Activated naive CD4-positive, alpha-beta T cell treated with Interleukin-2 at 50 U/mL for 16 hours (primary cell): Measurements from ENCODE around the gene PTPN1.
"Not testable (repeated sequence)": the region's sequence is repeated elsewhere in the genome, so short reads cannot be mapped to it uniquely, and the experiment has no call there.

ENCODE experiments used
- DNase-seq: peaks from one replicate; pipeline ENCODE4 v3.0.0-alpha.2; 2020

The PTPN1 gene

DNA sequence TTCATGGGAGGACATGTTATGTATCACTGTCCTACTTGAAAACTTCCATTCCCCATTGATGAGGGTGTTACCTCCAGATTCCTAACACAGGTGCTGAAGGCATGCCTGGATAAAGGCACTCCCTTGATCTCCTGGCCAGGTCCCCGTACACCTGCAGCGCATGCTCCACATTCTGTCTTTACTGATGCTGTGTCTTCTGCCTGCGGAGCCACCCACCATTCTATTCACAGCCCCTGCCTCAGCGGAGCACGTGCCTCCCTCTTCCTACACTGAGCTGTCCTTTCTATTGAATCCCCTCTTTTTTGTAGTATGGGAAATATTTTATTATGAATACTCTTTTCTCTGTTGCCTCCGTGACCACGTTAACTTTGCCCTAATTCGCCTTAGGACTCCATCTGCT is 25.0 kb downstream of the PTPN1 start:
- DNase-seq, result no peak

DNA sequence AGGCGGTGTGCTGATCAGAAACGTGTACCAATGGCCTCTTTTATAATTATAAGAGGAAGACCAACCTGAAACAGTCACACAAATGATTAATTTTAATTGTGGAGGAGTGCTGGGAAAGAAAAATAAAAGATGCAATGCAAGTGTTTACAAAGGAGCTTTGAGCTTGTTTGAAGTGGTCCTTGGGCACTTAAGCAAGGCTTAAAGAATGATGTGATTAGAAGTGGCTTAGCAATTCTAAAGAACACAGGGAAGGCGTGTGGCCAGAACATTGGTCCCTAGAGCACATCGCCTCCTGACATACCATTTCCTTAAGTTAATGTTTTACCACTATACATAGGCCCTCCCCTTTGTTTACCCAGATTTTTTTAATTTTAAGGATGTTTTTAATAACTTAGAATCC is 26.1 kb downstream of the PTPN1 start:
- DNase-seq, result no peak

DNA sequence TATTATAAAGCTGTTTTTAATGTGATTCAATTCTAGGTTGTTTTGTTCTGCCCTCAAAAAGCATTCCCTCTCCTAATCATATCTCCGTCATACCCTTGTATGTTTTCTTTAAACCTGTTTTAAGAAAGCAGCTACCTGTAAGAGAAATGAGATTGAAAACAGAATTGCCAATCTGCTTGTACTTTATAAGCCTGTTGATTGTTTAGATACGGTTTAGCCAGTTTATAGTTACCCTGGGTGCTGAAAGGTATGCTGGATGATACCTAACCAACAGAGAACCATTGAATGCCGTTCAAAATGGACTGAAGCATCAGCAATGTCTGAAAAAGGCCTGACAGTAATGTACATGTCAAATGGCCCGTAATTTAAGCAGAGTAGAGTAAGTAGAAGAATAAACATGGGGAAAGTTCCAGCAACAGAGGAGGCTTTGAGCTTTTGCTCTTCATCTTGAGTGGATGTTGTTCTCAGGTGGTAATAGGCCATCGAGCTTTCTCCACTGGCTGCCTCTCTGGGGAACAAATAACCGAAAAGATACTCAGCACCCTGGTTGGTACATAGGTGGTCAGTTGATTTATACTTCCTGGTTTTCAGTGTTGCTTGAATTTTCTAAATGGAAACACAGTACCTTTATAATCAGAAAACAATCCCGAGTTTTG is 27.5 kb downstream of the PTPN1 start:
- no peak for DNase-seq

DNA sequence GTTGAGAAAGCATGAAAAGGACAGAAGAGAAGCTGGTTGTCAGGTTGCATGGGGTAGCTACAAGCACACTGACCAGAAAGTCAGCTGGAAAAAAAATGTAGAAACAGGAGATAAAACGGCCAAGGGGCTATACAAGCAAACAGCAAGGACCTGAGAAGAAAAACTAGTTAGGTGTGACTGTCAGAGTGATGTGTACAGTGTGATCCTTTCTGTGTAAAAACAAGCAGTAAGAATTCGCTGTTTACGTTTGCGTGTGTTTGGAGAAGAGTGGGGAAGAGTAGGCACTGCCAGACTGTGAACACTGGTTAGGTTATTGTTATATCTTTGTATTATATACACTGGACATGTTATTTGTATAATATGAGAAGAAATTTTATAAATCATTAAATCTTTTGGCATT is 28.1 kb downstream of the PTPN1 start:
- DNase-seq, result no peak

DNA sequence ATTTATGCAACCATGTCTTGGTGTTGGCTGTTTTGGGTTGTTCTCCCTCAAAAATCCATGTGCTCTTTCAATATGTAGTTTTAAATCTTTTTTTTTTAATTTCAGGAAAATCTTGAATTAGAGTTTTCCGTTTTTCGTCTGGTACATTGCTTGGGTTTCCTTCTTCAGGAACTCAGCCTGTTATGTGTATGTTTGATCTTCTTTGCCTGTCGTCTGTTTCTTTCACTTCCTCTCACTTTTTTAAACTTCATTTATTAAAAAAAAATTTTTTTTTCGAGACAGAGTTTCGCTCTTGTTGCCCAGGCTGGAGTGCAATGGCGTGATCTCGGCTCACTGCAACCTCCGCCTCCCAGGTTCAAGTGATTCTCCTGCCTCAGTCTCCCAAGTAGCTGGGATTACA is 29.6 kb downstream of the PTPN1 start:
- DNase-seq, result not testable (repeated sequence)

DNA sequence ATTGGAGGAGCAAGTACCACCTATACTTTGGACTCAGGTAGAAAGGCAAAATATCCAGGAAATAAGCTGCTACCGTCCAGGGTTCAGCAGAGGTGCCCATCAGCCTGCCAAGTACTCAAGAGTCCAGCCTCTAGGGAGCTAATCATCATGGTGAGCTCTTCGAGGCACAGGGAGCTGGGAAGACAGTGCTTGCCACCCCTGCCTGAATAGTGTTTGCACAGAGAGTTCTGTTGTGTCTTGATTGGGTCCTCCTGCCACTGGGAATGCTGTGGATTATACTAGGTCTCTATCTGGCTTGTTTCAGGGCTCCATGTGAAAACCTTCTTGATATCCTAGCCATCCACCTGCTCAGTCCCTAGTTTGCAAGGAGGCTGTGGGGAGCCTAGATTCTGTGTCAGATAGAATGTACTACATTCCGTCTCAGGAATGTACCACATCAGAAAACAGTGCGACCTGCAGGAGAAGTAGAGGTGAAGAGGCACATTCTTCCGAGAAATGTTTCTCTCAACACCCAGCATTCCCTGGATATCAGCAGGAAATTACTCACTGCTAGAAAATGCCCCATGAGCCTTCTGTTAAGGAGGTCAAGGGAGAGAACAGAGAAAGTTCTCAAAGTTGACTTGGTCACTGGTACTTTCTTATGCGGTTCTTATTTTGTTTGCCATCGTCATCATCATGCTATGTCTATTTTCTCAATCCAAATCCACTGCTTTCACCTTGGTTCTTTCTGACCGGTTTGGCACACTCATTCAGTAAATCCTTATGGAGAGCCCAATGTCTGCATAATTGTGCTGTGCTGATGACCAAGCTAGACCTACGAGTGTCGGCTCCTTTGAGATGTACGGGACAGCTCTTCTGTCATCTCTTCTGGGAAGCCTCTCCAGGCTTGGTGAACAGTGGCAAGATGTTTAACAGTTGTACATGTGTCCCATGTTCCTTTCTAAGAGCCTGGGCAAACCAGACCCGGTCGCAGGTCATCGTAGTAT is 30.7 kb downstream of the PTPN1 start:
- DNase-seq, result no peak

DNA sequence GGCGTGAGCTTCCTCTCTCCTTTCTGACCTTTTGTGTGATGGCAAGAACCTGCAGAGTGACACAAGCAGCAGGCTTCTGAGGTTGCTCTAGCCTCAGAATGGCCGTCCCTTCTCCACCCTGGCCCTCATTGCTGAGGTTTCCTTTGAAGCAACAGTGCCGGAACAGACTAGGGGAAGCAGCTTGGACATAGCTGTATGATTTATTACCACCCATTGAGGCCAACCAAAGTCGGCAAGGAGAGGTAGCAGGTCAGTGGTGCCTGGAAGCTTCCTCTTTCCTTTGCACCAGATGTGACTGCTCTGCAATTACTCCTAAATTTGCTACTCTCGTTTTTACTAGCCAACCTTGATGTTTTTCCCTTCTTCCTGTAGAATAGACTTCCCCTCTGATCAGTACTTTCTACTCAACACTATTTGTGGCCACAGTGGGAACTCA is 31.4 kb downstream of the PTPN1 start:
- DNase-seq, result no peak

DNA sequence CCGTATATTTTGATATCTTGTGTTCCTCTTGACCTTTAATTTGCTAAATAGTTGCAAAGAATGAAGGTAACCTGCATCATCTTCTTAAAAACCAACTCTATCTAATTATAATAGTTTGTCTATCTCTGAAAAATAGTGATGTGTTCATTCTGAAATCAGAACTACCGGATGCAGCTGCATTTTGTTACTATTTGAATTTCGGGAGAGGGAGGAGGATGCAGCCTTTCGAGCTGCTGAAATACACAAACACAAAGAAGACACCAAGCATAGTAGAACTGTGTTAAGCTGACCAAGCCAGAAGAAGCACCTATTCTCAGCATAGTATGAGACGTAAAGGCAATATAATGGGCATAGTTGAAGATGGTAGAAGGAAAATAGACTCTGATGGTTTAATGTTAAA is 33.1 kb downstream of the PTPN1 start:
- no peak for DNase-seq

DNA sequence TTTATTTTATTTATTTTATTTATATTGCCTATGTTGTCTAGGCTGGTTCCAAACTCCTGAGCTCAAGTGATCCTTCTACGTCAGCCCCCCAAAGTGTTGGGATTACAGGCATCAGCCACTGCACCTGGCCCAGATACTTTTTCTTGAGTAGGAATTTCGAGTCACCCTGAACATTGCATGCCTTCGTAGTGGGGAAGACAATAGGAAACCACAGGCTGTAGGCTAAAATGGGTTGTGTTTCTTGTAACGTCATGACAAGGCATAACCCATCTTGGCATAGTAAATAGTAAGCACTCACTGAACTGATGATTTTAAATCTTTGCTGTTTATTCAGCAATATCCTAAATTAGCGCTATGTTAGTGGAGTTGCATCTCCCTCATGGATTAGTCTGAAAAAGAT is 34.9 kb downstream of the PTPN1 start:
- no peak for DNase-seq

DNA sequence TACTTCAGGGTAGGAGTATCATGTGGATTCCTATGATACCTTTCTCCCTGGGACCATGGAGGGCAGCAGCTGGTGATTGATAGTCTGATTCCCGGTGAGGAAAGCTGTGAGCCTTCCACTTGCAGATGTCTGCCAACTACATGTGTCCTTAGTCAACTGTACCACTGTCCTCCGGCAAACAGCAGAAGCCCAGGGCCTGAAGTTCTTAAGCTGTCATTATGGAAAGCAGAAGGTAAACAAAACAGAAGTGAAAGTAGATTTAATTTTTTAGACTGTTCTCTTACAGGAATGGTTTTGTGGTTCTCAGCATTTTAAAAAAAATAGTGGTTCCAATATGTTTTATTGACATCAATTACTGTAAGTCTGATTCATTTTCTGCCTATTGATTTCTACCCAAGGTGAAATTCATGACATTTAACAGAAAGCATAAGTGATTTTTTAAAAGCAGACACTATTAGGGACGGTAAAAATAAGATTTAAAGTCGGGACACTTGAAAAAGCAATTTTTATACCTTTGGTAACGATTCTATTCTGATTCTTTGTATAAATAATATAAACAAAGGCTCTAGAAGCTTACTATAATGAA is 36.6 kb downstream of the PTPN1 start:
- DNase-seq, result peak; percentile 30

DNA sequence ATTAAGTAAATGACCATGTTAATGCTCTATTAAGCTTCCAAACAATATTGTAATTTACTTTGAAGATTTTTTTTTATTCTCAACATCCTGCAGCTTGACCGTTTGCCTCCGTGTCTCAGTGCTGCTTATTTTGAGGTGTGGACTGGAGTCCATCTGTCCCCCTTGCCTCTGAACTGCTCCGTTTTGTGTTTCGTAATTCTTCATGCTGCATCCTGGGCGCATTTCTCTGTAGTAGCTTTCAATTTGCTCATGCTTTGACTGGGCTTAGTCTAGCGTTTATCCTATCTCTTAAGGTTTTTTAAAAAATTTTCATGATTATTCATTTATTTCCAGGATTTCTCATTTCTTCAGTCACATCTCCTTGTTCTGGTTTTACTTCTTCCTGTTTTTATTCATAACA is 37.8 kb downstream of the PTPN1 start:
- DNase-seq, result no peak

DNA sequence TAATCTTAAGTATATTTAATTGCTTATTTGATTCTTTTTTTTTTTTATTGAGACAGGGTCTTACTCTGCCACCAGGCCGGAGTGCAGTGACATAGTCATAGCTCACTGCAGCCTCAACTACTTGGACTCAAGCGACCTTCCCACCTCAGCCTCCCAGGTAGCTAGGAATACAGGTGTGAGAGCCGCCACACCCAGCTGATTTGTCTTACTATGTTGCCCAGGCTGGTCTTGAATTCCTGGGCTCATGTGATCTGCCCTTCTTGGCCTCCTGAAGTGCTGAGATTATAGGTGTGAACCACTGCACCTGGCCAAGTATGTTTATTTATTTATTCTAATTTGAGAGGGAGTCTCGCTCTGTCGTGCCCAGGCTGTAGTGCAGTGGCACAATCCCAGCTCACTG is 38.2 kb downstream of the PTPN1 start:
- no peak for DNase-seq

DNA sequence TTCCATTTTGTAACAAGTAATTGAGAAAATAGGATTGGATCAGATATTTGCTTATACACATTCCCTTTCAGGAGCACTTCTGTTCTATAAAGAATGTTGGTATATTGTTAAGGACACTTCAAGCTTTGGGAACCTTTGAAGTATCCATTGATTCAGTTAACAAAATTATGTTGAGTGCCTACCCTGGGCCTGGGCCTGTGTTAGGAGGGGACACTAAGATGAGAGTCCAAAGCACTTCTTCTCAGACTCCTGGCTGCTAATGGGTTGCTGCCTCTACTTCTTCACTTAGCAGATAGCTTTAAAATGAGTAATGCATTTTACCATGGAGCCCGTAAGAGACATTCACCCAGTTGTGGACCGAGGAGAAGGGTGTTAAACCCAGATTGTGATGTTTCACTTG is 40.3 kb downstream of the PTPN1 start:
- no peak for DNase-seq

DNA sequence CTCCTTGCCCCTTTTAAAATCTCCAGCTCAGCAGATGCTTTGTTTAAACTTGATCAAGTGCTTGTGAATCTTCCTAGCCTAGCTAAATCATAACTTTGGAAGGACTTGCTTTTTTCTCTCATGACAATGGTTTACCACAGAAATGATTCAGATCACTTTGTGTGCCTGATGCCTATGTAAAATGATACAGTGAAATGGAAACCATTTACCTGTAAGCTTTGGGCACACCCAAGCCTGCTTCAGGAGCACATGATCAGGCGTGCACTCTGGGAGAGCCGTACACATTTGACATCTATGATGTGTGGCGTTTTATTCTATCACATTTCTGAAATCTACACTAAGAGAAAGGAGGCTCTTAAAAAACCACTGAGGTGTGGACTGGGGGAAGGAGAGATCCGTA is 41.1 kb downstream of the PTPN1 start:
- no peak for DNase-seq

DNA sequence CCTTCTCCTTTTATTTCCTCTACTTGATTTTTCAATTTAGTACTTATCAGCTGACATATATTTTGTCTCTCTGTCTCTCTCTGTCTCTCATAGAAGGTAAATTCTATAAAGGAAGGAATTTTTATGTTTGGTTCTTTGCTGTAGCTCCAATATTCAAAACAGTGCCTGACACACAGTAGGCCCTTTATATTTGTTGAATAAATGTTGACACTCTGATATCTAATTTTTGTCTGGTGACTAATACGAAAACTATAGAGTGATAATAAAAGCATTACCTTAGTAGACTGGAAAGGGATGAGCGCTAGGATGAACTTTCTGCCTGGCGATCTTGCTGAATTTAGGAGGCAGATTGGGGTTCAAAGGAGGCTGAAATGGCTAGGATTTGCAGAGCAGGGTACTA is 42.8 kb downstream of the PTPN1 start:
- no peak for DNase-seq

DNA sequence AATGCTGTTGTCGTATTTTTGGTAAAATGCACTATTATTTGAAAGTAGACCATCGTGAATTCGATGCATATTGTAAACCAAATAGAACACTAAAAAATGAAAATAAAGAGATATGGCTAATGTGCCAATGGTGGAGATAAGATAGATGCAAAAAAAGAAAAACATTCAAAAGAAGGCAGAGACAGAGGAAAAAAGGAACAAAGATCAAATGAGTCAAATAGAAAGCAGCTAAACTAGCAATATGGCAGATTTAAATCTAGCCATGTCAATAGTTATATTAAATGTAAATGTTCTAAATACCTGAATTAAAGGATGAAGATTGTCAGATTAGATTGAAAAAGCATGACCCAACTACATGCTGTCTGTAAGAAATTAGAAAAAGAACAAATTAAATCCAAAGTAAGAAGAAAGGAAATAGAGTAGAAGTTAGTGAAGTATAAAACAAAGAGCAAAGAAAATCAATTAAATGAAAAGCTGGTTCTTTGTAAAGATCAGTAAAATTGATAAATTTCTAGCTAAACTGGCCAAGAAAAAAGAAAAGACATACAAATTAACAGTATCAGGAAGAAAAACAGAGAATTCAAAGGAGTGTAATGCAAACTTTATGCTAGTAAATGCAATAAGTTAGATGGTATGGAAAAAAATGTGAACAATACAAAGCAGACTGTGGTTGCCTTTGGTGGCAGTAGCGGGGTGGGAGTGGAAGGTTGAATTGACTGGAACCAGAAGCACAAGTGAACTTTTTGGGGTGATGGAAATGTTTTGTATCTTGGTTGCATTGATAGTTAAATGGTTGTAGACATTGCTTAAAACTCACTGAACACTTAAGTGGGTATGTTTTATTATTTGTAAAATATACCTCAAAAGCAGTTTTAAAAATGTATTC is 44.8 kb downstream of the PTPN1 start:
- DNase-seq, result peak; percentile 28

DNA sequence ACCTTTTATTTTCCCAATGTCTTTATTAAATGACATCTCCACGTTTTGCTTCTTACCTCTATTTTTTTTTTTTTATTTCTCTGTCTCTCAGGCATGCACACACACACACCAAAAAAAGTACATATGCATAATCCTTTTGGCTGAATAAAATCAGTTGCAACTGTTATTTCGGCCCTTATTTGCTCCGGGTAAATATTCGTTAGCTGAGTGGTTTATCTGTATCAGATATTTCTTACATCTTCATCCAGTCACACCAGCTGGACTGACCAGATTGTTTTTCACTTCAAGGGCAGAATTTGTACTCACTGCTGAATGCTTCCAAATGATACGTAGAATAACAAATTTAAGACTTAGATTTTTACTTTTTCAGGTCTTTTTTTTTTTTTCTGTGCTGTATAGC is 45.5 kb downstream of the PTPN1 start:
- DNase-seq, result no peak

DNA sequence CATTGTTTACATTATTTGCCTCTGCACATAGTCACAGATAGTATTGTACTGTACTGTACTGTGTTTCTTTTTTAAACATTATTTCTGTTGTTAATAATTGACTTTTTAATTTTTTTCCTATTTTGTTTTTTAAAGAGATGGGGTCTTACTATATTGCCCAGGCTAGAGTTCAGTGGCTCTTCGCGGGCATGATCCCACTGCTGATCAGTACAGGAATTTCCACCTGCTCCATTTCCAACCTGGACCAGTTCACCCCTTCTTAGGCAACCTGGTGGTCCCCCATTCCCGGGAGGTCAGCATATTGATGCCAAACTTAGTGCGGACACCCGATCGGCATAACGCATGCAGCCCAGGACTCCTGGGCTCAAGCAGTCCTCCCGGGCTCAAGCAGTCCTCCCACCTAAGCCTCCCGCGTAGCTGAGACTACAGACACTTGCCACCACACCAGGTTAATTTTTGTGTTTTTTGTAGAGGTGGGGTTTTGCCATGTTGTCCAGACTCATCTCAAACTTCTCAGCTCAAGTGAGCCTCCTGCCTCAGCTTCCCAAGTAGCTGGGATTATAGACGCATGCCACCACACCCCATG is 47.5 kb downstream of the PTPN1 start:
- no peak for DNase-seq

DNA sequence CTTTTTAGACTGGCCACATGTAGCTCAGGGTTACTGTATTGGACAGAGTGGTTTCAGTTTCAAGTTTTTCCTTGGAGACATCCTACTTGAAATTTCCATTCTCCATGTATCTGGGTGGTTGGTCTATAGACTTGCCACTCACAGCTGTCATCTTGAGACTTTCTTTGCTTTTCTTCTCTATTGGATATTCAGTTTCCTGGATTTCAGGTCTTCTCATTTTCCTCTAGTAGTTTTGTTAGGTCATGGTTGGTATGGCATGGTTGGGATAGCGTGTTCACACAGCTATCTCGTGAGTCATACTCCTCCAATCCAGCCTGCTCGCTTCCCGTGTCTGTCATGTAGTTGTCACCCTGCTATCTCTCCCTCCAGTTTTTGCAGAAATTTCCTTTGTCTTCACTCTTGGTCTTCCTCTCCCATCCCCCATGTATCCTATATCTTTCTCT is 48.3 kb downstream of the PTPN1 start:
- no peak for DNase-seq

DNA sequence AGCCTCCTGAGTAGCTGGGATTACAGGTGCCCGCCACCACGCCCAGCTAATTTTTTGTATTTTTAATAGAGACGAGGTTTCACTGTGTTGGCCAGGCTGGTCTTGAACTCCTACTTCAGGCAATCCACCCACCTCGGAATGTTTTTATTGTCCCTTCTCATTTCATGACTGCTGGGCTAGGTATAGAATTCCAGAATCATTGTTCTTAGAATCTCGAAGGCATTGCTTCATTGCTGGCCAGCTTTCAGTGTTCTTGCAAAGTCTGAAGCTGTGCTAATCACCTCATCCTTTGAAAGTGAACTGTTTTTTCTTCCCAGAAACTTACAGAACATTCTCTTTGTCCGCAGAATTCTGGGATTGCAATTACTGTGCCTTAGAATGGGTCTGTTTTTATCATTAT is 49.0 kb downstream of the PTPN1 start:
- DNase-seq, result no peak

DNA sequence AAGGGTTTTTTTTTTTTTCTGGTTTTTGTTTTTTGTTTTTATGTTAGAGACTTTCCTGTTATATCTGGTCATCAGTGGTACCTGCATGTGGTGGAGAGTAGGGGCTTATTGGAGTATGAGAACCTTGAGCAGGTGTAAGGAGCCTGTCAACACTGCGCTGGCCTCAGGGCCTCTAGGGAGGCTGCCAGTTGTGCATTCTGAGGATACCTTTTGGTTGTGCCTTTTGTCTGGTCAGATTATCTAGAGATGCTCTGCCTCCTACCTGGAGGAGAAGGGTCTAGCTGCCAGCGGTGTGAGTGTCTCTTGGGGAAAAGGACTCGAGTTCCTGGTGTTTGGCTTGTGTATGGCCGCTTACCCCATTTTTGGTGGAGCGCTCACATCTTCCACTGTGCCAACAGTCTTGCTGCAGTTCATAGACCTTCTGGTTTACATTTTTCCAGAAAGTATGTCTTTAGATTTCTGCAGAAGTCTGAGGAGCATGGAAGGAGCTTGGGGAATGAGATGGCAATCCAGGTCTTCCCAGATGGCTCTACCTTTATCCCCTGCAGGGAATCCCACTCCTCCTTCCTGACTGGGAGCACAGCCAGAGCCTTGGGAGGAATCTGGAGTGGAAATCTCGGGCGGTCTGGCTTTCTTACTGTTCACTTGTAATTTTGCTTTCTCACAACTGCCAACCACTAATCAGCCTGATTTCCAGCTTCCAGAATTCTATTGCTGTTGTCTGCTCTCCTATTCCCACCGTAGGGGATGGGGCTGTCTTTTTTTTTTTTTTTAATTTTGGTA is 49.9 kb downstream of the PTPN1 start:
- no peak for DNase-seq

DNA sequence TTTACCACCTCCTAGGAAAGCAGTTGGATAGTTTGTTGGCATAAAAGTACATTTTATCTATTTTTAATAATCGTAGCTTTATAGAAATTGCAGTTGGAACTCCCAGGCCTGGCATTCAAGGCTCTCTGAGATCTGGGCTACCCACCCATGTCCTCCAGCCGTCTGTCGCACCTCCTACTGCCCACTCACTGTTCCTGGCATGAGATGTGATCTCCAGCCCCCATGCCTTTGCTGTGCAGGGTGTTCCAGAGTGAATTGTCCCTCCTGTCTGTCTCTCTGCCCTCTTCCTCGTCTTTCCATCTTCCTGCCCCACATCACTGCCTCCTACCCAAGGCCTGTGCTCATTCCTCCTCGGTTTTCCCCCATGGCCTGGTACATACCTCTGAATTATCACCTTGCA is 50.7 kb downstream of the PTPN1 start:
- DNase-seq, result peak; percentile 23
